OCI-LY7 (cell line): ENCODE results near the gene EMD.
"Not testable (repeated sequence)": the region's sequence is repeated elsewhere in the genome, so short reads cannot be mapped to it uniquely, and the experiment has no call there.

Source experiments
- EZH2phosphoT487 ChIP-seq: fragments of 200-600 bp; sonication (generic); IDR thresholded peaks from 2 replicates; pipeline ENCODE4 v1.6.1; 2018; ENCODE audit warnings: low read depth, borderline replicate concordance, mild to moderate bottlenecking, mixed run types, antibody characterized with exemption, low read length, moderate library complexity, mixed read lengths
- TF ChIP-seq, protein P1 (sequence below): fragments of 200-600 bp; sonication (generic); conservative IDR thresholded peaks from 2 replicates; pipeline ENCODE4 v1.5.1; 2014; ENCODE audit warnings: mild to moderate bottlenecking, antibody characterized with exemption, low read length, moderate library complexity, mixed read lengths

DNA sequence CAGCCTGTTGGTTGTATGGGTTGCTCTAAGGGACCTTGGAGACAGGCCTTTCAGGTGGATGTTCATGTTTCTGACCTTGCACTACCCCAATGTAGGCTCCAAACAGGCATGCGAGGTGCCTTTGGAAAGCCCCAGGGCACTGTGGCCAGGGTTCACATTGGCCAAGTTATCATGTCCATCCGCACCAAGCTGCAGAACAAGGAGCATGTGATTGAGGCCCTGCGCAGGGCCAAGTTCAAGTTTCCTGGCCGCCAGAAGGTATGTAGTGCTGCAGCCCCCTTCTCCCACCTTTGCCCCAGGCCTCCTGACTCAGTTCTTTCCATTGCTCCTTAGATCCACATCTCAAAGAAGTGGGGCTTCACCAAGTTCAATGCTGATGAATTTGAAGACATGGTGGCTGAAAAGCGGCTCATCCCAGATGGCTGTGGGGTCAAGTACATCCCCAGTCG is 21.3 kb downstream of the EMD start:
- TF ChIP-seq, protein P1, sequence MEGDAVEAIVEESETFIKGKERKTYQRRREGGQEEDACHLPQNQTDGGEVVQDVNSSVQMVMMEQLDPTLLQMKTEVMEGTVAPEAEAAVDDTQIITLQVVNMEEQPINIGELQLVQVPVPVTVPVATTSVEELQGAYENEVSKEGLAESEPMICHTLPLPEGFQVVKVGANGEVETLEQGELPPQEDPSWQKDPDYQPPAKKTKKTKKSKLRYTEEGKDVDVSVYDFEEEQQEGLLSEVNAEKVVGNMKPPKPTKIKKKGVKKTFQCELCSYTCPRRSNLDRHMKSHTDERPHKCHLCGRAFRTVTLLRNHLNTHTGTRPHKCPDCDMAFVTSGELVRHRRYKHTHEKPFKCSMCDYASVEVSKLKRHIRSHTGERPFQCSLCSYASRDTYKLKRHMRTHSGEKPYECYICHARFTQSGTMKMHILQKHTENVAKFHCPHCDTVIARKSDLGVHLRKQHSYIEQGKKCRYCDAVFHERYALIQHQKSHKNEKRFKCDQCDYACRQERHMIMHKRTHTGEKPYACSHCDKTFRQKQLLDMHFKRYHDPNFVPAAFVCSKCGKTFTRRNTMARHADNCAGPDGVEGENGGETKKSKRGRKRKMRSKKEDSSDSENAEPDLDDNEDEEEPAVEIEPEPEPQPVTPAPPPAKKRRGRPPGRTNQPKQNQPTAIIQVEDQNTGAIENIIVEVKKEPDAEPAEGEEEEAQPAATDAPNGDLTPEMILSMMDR, result not testable (repeated sequence)
- TF ChIP-seq EZH2phosphoT487, result not testable (repeated sequence)
